Cardiac fibroblast (primary cell): ENCODE results near the gene EMILIN3.

Experiments
- DNase-seq, 2 donors: peaks; one replicate each; pipeline versions ENCODE4 v3.0.0 to v3.0.0-alpha.2; 2010; ENCODE audit warnings: low read depth in 2 of 2
- H3K4me3 ChIP-seq, 2 donors: replicated peaks in 1 of 2; 1 replicate in 1 of 2; 2 replicates in 1 of 2; pipeline ENCODE4 v1.5.1; 2011; ENCODE audit warnings: low read depth in 2 of 2, low read length in 2 of 2, mild to moderate bottlenecking in 2 of 2, moderate library complexity in 1 of 2
- TF ChIP-seq, protein P1 (sequence below): IDR thresholded peaks from one replicate; pipeline ENCODE4 v1.5.1; 2011; ENCODE audit warnings: low read depth, mild to moderate bottlenecking, low read length, inconsistent platforms

Gene EMILIN3

DNA sequence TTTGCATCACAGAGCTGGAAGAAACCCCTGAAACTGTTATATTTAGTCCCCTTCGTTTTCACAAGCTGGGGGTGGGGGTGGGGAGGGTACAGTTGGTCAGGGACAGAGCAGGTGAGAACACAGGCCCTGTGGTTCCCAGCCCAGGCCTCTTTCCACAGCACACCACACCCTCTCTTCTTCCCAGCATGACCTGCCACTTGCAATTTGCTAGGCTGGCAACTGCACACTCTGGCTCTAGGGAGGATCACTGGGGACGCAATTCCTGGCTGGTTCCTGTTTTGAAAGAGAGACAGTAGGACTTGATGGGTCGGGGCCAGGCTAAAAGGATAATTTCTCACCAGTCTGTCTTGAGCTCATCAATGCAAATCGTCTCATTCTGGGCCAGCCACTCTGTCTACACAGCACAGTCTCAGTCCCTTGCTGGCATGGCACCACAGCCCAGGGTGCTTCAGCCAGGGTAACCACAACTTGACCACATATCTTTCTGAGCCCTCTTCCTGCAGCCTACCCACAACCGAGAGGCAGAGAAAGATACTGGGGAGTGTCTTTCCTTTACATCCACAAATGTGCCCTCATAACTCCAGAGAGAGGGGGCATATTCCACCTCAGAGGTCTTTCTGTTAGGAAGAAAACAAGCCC, 41.7 kb upstream of the EMILIN3 start:
- TF ChIP-seq, protein P1, sequence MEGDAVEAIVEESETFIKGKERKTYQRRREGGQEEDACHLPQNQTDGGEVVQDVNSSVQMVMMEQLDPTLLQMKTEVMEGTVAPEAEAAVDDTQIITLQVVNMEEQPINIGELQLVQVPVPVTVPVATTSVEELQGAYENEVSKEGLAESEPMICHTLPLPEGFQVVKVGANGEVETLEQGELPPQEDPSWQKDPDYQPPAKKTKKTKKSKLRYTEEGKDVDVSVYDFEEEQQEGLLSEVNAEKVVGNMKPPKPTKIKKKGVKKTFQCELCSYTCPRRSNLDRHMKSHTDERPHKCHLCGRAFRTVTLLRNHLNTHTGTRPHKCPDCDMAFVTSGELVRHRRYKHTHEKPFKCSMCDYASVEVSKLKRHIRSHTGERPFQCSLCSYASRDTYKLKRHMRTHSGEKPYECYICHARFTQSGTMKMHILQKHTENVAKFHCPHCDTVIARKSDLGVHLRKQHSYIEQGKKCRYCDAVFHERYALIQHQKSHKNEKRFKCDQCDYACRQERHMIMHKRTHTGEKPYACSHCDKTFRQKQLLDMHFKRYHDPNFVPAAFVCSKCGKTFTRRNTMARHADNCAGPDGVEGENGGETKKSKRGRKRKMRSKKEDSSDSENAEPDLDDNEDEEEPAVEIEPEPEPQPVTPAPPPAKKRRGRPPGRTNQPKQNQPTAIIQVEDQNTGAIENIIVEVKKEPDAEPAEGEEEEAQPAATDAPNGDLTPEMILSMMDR, result no peak
- no peak for DNase-seq
- no peak overlapping the region for H3K4me3 ChIP-seq

DNA sequence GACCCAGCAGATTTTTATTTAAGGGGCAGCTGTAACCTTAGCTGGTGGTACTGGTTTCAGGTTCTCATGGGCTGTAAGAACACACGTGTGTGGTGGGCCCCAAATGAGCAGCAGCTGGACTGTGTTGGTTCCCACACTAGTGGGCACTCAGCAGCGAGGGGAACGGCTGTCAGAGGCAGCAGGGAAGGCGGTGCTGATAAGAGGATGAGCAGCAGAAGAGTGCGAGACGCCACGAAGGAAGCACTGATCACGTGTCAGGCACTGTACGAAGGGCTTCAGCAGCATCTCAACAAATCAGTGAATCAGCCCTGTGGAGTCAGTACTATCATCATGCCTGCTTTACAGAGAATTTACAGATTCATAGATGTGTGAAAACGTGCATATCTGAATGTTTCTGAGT, 41.0 kb upstream of the EMILIN3 start:
- no peak for DNase-seq
- H3K4me3 ChIP-seq, result no peak overlapping the region
- TF ChIP-seq, protein P1, result no peak

DNA sequence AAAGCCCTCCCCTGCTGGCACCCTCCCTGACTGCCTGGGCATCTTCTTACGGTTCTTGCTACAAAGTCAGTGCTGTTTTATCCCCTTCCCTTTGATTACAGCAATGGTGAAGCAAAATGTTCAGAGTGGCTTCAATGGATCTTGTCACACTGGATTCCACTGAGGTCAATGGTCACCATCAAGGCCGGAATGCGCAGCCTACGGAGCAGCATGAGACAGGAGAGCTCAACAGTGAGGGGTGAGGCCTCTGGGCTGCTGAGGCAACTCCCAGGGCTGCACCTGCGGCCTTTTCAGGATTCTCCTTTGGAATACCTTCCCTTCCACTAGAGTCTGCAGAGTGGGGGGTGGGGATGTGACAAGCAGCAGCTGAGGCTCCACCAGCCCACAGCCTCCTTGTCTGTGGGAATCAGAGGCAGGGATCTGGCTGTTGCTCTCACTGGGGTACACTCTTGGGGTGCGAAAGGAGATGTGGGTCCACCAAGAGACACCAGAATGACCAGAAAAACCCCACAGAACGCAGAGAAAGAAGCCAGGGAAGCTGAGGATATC, 40.4 kb upstream of the EMILIN3 start:
- no peak overlapping the region for H3K4me3 ChIP-seq
- DNase-seq, result no peak
- TF ChIP-seq, protein P1, result no peak

- no peak overlapping the region for H3K4me3 ChIP-seq
- DNase-seq, result no peak
- TF ChIP-seq, protein P1, result no peak
Observed at GRCh38 chr20:41406353-41406752, 39.7 kb upstream of the EMILIN3 start.

GRCh38 chr20:41405436-41405835, 38.8 kb upstream of the EMILIN3 start:
- DNase-seq, result no peak
- TF ChIP-seq, protein P1, result no peak

DNA sequence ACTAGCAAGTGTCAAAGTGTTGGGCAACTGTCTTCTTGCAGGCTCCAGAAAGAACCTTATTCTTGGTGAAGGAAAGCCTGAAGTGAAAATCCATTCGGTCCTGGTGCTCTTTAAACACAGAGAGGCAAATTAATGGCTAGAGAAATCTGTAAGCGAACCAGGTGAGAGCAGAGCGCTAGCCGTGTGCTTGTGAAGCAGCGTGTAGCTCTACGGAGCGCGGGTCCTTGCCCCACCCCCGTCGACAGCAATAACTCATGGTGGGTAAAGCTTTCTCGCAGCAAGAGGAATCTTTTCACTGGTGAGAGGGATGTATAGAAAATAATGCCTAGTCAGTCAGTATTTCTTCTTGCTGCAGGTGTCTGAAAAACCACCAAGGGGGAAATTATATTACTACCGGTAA, 37.0 kb upstream of the EMILIN3 start:
- TF ChIP-seq, protein P1, result no peak
- no peak for DNase-seq
- no peak overlapping the region for H3K4me3 ChIP-seq

More at GRCh38 chr20:41405436-41405835, 38.8 kb upstream of the EMILIN3 start:
- H3K4me3 ChIP-seq, result no peak overlapping the region
